Smooth muscle cell of bladder (primary cell): ENCODE measurements around the gene PSMB11. TPM values are rescaled to one million over a fixed set of nuclear protein-coding genes. Genes with fewer than 3 reads are reported as not detected.

Source experiments
- total RNA-seq: library from RNA; depleted of rRNA; stranded (reverse); fragments of >200 nt; gene quantifications from 2 replicates; pipeline ENCODE4 v1.2.3, GENCODE V29; 2014

PSMB11 gene, protein sequence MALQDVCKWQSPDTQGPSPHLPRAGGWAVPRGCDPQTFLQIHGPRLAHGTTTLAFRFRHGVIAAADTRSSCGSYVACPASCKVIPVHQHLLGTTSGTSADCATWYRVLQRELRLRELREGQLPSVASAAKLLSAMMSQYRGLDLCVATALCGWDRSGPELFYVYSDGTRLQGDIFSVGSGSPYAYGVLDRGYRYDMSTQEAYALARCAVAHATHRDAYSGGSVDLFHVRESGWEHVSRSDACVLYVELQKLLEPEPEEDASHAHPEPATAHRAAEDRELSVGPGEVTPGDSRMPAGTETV
- not detected in 2 replicates for total RNA-seq

DNA sequence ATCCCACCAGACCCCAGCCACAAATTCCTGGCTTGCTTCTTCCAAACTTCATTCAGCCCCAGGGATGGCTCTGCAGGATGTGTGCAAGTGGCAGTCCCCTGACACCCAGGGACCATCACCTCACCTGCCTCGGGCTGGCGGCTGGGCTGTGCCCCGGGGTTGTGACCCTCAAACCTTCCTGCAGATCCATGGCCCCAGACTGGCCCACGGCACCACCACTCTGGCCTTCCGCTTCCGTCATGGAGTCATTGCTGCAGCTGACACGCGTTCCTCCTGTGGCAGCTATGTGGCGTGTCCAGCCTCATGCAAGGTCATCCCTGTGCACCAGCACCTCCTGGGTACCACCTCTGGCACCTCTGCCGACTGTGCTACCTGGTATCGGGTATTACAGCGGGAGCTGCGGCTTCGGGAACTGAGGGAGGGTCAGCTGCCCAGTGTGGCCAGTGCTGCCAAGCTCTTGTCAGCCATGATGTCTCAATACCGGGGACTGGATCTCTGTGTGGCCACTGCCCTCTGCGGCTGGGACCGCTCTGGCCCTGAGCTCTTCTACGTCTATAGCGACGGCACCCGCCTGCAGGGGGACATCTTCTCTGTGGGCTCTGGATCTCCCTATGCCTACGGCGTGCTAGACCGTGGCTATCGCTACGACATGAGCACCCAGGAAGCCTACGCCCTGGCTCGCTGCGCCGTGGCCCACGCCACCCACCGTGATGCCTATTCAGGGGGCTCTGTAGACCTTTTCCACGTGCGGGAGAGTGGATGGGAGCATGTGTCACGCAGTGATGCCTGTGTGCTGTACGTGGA lies at the start of gene PSMB11:
PSMB11 (plus strand) TSS at position 51 of the 804 bp plus-strand sequence; CDS start at position 65, 14 bp downstream.

DNA sequence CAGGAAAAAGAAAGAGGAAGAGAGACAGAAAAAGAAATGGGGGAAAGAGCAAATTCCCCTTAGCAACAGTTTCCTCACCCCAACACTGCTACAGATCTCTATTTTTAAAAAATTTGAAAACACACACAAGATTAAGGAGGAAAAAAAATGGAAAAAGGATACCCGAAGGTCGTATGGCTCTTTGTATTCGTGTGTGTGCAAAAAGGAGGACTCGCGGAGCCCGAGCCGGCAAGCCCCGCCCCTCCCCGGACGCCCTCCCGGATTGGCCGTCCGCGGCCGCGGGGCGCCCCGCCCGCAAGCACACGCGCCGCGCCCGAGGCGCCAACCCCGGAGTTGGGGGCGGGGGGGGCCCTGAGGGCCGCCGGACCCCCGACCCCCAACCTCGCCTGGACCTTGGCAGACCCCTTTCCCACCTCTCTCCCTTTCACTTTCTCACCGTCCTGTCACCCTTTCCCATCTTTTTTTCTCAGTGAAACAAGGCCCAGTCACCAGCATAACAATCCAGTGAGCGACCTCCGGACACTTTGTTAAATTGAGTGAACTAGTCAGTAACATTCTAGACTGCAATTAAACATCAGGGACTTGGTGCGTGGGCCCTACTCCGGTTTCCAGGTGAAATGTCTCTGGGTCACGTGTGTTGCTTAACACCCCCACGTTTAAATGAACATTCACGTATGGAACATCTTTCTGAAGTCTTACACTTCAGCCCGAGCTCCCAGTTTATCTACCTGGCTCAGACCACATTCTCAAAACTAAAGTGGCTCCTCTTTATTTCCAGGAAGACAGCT lies 31.9 kb upstream of the PSMB11 start, which contains the start of gene C14orf93:
C14orf93 (minus strand) TSS at position 205 of the 788 bp plus-strand sequence. CDS start 11,120 bp downstream, outside the sequence.

DNA sequence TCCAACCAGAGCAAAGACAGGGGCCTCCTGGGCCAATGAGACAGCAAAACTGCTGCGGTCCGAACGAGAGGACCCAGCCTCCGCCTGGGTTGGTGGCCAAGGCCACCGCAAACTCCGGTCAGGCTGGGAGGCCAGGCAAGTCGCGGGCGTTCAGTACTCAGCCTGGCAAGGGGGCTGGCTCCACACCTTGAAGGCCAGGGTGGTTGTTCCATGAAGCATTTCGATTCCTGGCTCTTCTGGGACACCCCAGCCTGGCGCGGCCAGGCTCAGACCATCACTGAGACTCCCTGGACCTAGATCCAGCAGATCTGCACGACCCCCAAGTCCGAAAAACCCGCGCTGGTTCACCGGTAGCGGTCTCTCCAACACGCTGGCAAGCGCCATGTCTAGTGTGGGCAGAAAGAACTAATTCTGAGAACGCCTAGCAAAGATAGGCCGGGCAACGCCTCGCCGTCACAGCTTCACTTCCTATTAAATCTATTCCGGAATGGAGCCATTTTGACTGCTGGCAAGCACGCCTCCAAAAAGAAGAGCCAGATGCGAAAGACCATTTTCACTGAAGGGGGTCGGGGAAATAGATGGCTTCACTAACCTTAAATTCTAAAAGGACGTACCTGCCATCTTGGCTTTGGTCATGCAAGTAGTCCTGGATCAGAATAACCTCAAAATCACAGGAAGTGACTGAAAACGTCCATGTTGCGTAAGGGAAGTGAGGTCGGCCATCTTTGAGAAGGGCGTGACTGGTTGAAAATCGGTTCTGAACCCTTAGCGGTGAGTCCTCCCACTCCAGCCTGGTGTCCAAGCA lies 7.3 kb upstream of the PSMB11 start, which contains the start of gene PSMB5:
PSMB5 (minus strand) TSS at position 403 of the 805 bp plus-strand sequence; CDS start at position 384, 19 bp downstream.

DNA sequence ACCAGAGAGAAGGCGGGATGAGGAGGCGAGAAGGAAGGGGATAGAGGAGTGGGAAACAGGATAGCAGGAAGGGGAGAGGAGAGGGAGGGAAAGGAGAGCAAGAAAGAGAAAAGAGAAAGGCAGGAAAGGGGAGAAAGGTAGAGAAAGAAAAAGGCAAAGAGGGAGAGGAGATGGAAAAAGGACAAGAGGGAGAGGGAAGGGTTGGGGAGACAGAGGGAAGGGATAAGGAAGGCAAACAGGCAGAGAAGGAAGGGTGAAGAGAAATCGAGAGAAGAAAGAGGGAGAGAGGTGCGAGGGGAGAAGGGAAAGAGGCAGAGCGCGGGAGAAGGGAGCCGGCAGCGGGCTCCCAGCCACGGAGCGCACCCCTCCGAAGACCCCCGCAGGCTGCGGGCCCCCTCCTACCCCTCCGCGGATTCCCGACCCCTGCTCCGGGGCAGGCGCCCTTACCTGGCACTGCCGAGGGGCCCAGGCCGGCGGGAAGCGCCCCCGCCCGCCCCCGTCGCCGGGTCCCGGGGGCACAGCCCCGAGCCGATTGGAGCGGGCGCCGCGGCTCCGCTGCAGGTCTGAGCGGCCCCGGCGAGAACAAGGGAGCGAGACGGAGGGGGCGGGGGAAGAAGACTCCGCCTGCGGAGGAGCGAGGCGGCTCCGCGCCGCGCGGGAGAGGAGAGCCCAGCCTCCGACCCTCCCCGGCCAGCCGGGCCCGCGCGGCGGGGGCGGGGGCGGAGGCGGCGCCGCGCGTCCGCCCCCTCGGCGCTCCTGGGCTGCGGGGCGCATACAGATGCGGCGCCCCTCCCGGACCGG lies 15.1 kb downstream of the PSMB11 start, which contains the start of gene CDH24:
CDH24 (minus strand) TSS at position 565 of the 801 bp plus-strand sequence. CDS start 1,787 bp downstream, outside the sequence.

Other genes starting within 250 kb of the PSMB11 start
- gene SLC7A7, start 226.8 kb upstream of the PSMB11 start, total RNA-seq = 4.1 and 6.1 TPM in 2 replicates
- 39.1 and 41.8 TPM in 2 replicates for gene MRPL52, start 212.3 kb upstream of the PSMB11 start, total RNA-seq
- 348 and 486 TPM in 2 replicates for gene MMP14, start 205.6 kb upstream of the PSMB11 start, total RNA-seq
- 40.8 and 66.0 TPM in 2 replicates for gene LRP10, start 170.5 kb upstream of the PSMB11 start, total RNA-seq
- gene REM2, start 159.0 kb upstream of the PSMB11 start, total RNA-seq = 0.09 and 0.14 TPM in 2 replicates
- gene RBM23, start 123.1 kb upstream of the PSMB11 start, total RNA-seq = 47.5 and 50.9 TPM in 2 replicates
- gene PRMT5, start 112.8 kb upstream of the PSMB11 start, total RNA-seq = 45.7 and 48.5 TPM in 2 replicates
- gene HAUS4, start 85.1 kb upstream of the PSMB11 start, total RNA-seq = 27.6 and 32.4 TPM in 2 replicates
- 31.0 and 47.3 TPM in 2 replicates for gene AJUBA, start 59.7 kb upstream of the PSMB11 start, total RNA-seq
- gene C14orf93, start 32.1 kb upstream of the PSMB11 start, total RNA-seq = 10.4 and 11.7 TPM in 2 replicates
- gene PSMB5, start 7.3 kb upstream of the PSMB11 start, total RNA-seq = 222 and 237 TPM in 2 replicates
- 3.3 and 6.2 TPM in 2 replicates for gene CDH24, start 15.3 kb downstream of the PSMB11 start, total RNA-seq
- 53.8 and 73.3 TPM in 2 replicates for gene ACIN1, start 52.9 kb downstream of the PSMB11 start, total RNA-seq
- 58.2 and 80.6 TPM in 2 replicates for gene C14orf119, start 53.3 kb downstream of the PSMB11 start, total RNA-seq
- under 0.01 and 0.18 TPM in 2 replicates for gene CIROP, start 62.8 kb downstream of the PSMB11 start, total RNA-seq
- not detected in 2 replicates for gene CEBPE, start 77.0 kb downstream of the PSMB11 start, total RNA-seq
- 1.9 and 2.3 TPM in 2 replicates for gene SLC7A8, start 141.4 kb downstream of the PSMB11 start, total RNA-seq
- gene RNF212B, start 195.7 kb downstream of the PSMB11 start, total RNA-seq = not detected in 2 replicates
- 4.0 and 6.1 TPM in 2 replicates for gene HOMEZ, start 243.9 kb downstream of the PSMB11 start, total RNA-seq